Progenitor cell of endocrine pancreas (in vitro differentiated cells): Measurements from ENCODE around the gene SPTSSB. TPM values are rescaled to one million over a fixed set of nuclear protein-coding genes. Genes with fewer than 3 reads are reported as not detected.

ENCODE experiments used
- DNase-seq: peaks from one replicate; pipeline ENCODE4 v3.0.0; 2021; ENCODE audit warnings: low spot score; ENCODE audit not compliant: unreplicated experiment
- H3K27ac Mint-ChIP-seq: 2 replicates; pipeline ENCODE4 v1.8.0; 2021; ENCODE audit warnings: mild to moderate bottlenecking, moderate library complexity, mixed read lengths
- H3K27me3 Mint-ChIP-seq: 2 replicates; pipeline ENCODE4 v1.8.0; 2021; ENCODE audit warnings: mixed read lengths
- H3K36me3 Mint-ChIP-seq: 2 replicates; pipeline ENCODE4 v1.8.0; 2022; ENCODE audit warnings: mixed read lengths; ENCODE audit not compliant: insufficient read depth
- H3K4me1 Mint-ChIP-seq: 2 replicates; pipeline ENCODE4 v1.8.0; 2021; ENCODE audit warnings: low read depth, mixed read lengths
- H3K4me3 Mint-ChIP-seq: 2 replicates; pipeline ENCODE4 v1.8.0; 2021; ENCODE audit warnings: low read depth, mild to moderate bottlenecking, moderate library complexity, mixed read lengths
- H3K9me3 Mint-ChIP-seq: 2 replicates; pipeline ENCODE4 v1.8.0; 2021; ENCODE audit warnings: low read depth, mixed read lengths
- total RNA-seq: library from RNA; stranded (reverse); gene quantifications from 2 replicates; pipeline ENCODE4 v1.2.1, GENCODE V29; 2021
- TF ChIP-seq, protein P1 (sequence below): fragments of 200-600 bp; sonication (generic); IDR thresholded peaks from one replicate; pipeline ENCODE4 v1.5.0; 2021; ENCODE audit warnings: antibody characterized with exemption, mild to moderate bottlenecking; ENCODE audit not compliant: unreplicated experiment

Gene SPTSSB
- total RNA-seq, 1 donor from 2014 or later = 30.1 TPM

DNA sequence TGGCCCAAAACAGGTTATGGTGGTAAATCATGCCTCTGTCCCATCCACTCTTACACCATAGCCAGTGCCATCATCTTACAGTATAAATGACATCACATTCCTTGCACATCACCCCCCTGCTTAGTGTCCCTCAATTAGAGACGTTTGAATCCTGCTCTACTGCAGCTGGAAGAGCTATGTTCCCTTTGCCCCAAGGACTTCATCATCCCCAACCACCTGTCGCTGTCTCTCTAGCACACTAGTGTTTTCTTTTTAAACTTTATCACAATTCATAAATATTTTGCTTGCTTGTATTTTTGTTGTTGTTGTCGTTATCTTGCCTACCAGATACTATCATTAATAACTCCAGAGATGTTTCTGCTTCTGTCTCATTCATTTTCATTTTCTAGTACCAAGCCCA lies 28.7 kb downstream of the SPTSSB start:
- Mint-ChIP-seq H3K36me3 (no peaks in the 10 kb centered on the region), H3K27ac (no peak overlapping the region), H3K4me3 (no peak overlapping the region), H3K27me3 (no peaks in the 10 kb centered on the region), H3K4me1 (peaks cover 29% of the 10 kb centered on the region), H3K9me3 (no peaks in the 10 kb centered on the region)
- DNase-seq = no peak
- TF ChIP-seq, protein P1, sequence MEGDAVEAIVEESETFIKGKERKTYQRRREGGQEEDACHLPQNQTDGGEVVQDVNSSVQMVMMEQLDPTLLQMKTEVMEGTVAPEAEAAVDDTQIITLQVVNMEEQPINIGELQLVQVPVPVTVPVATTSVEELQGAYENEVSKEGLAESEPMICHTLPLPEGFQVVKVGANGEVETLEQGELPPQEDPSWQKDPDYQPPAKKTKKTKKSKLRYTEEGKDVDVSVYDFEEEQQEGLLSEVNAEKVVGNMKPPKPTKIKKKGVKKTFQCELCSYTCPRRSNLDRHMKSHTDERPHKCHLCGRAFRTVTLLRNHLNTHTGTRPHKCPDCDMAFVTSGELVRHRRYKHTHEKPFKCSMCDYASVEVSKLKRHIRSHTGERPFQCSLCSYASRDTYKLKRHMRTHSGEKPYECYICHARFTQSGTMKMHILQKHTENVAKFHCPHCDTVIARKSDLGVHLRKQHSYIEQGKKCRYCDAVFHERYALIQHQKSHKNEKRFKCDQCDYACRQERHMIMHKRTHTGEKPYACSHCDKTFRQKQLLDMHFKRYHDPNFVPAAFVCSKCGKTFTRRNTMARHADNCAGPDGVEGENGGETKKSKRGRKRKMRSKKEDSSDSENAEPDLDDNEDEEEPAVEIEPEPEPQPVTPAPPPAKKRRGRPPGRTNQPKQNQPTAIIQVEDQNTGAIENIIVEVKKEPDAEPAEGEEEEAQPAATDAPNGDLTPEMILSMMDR = no peak

DNA sequence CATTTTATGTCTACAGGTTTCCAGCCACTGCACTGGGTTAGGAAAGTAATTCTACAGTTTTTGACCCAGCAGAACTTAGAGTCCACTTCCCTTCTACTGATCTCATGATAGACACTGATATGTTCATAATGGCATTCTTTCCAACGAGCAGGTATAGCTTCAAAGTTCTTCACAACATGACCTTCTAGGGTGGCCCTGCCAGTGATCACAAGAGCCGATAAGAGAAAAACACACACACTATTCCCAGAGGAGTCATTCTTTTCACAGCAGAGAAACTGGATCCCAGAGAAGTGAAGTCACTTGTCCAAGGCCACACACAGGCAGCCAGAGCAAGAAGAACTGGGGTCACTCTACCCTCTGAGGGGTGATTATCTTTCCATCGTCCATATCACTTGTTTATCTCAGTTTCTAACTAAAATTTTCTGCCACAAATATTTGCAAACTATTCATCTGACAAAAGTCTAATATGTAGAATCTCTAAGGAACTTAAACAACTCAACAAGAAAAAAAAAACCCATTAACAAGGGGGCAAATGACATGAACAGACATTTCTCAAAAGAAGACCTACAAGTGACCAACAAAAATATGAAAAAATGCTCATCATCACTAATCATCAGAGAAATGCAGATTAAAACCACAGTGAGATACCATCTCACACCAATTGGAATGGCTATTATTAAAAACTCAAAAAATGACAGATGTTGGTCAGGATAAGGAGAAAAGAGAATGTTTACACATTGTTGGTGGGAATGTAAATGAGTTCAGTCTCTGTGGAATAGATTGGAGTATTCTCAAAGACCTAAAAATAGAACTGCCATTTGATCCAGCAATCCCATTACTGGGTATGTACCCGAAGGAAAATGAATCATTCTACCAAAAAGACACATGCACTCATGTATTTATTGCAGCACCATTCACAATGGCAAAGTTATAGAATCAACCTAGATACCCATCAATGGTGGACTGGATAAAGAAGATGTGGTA lies 31.5 kb downstream of the SPTSSB start:
- Mint-ChIP-seq H3K4me1 (peaks cover 23% of the 10 kb centered on the region), H3K27ac (no peak overlapping the region), H3K27me3 (no peaks in the 10 kb centered on the region), H3K4me3 (no peak overlapping the region), H3K9me3 (no peaks in the 10 kb centered on the region), H3K36me3 (no peaks in the 10 kb centered on the region)
- no peak for DNase-seq
- TF ChIP-seq, protein P1 = no peak

DNA sequence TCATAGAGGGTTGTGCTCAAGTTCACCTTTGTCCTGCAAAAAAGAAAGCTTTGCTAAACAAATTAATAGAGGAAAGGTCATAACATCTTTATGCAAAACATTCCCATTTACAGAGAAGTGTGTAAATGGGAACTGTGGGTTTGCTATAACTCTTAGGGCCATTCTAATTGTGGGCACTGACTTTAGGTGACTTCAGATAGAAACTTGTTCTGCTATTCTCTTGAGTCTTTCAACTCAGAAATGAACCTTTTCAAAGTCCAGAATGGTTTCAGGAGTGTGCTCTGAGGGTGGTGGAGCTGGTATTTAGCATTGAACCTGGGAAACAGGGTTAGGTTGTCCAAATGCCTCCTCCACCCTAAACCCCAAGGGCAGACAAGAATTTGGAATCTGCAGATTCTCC lies 34.0 kb downstream of the SPTSSB start:
- no peak for DNase-seq
- H3K27ac Mint-ChIP-seq = no peak overlapping the region
- peaks cover 4% of the 10 kb centered on the region for H3K4me1 Mint-ChIP-seq
- TF ChIP-seq, protein P1 = no peak
- no peaks in the 10 kb centered on the region for H3K27me3 Mint-ChIP-seq
- H3K9me3 Mint-ChIP-seq = no peaks in the 10 kb centered on the region
- no peaks in the 10 kb centered on the region for H3K36me3 Mint-ChIP-seq
- no peak overlapping the region for H3K4me3 Mint-ChIP-seq

DNA sequence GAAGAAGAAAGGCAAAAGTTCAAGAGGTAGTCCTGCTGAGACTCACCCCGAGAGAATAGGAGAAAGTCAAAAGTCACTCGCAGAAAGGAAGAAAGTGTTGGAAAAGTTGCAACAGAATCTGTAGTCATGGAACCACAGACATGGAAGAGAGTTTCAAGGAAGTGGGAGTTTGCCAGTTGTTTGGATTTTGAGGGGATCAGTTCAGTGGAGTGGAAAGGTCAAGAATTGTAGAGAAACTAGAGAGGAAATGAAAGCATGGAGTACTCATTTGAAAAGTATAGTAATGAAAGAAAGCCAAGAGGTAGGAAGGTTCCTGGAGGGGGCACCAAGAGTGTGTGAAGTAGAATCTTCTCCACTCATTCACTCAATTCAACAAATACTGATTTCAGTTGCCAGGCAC lies 34.7 kb downstream of the SPTSSB start:
- H3K27me3 Mint-ChIP-seq = no peaks in the 10 kb centered on the region
- peaks cover 4% of the 10 kb centered on the region for H3K4me1 Mint-ChIP-seq
- no peak overlapping the region for H3K4me3 Mint-ChIP-seq
- H3K27ac Mint-ChIP-seq = no peak overlapping the region
- no peaks in the 10 kb centered on the region for H3K36me3 Mint-ChIP-seq
- H3K9me3 Mint-ChIP-seq = no peaks in the 10 kb centered on the region
- no peak for DNase-seq
- TF ChIP-seq, protein P1 = no peak

DNA sequence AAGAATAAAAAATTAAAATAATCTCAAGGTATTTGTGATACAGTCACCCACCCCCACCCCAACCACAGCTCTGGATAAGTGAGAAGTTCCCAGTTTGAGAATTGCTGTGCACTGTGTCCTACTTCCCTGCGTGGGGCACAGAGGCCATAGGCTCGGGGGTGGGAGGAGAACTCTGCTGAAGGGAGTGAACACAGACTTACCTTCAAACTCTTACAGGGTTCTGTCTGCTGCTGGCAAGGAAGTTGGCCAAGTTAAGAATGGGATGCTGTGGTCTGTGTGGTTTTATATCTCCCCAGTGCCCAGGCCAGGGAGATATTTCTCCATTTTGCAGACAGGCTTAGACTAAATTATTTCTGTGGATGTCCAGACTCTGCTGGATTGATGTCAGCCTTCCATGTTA lies 37.6 kb downstream of the SPTSSB start:
- Mint-ChIP-seq H3K9me3 (no peaks in the 10 kb centered on the region), H3K36me3 (no peaks in the 10 kb centered on the region), H3K4me3 (no peak overlapping the region), H3K27me3 (no peaks in the 10 kb centered on the region), H3K4me1 (no peaks in the 10 kb centered on the region), H3K27ac (no peak overlapping the region)
- TF ChIP-seq, protein P1 = no peak
- no peak for DNase-seq
